Measurements from ENCODE around the gene TRABD2B.

The TRABD2B gene

GRCh38 chr1:48000883-48001282 is 3.7 kb upstream of the TRABD2B start:
- Histone ChIP-seq H2BK5ac (ENCODE audit: low read length) (peak overlapping the region; percentile 9), H3K4me1 (ENCODE audit: control insufficient read depth in 2 of 2, insufficient read depth in 1 of 2, low read depth in 1 of 2, low read length in 2 of 2) (peaks cover 0 to 14% of the 10 kb centered on the region in 2 donors), H2BK12ac (ENCODE audit: low read length) (no peak overlapping the region), H4K91ac (ENCODE audit: low read depth, low read length, poor library complexity) (no peak overlapping the region), H3K18ac (ENCODE audit: low read length) (peak overlapping the region; percentile 68), H3K23ac (ENCODE audit: low read depth, low read length, poor library complexity) (no peak overlapping the region), H2AK5ac (ENCODE audit: low read depth, low read length) (peak overlapping the region; percentile 30), H3K4me2 (ENCODE audit: insufficient read depth, low read length, poor library complexity, severe bottlenecking) (no peak overlapping the region), H3K27me3 (ENCODE audit: control insufficient read depth in 3 of 3, insufficient read depth in 3 of 3, low read depth in 1 of 3, low read length in 3 of 3) (peaks cover 2 to 28% (median 25%) of the 10 kb centered on the region in 3 experiments), H3K79me1 (ENCODE audit: low read depth, low read length) (no peaks in the 10 kb centered on the region), H2AFZ (ENCODE audit: low read length) (no peak overlapping the region), H3K9me3 (replicated peaks in 1 of 2; ENCODE audit: control insufficient read depth in 2 of 2, insufficient read depth in 1 of 2, low read depth in 1 of 2, low read length in 2 of 2) (no peaks in the 10 kb centered on the region), H3K36me3 (replicated peaks in 1 of 2; ENCODE audit: control insufficient read depth in 2 of 2, insufficient read depth in 2 of 2, low read length in 2 of 2) (no peaks in the 10 kb centered on the region), H2BK120ac (ENCODE audit: low read depth, low read length) (no peak overlapping the region), H4K8ac (ENCODE audit: low read depth, low read length) (no peak overlapping the region), H3K27ac (replicated peaks; ENCODE audit: low read length) (no peak overlapping the region), H3K9ac (ENCODE audit: low read depth, low read length, poor library complexity) (no peak overlapping the region), H2BK15ac (ENCODE audit: low read length) (no peak overlapping the region), H3K14ac (ENCODE audit: low read length) (no peak overlapping the region), H3K4ac (ENCODE audit: low read length) (no peak overlapping the region), H3K4me3 (ENCODE audit: low read length in 2 of 2) (no peak overlapping the region)
- DNase-seq (ENCODE audit: low spot score): no peak
- WGBS, 2 donors (ENCODE audit: extremely low coverage in 2 of 2, insufficient read length in 2 of 2, insufficient replicate concordance in 1 of 2): no CpG with 5 or more reads among the region's 1 CpG

GRCh38 chr1:47999097-47999496 is 1.9 kb upstream of the TRABD2B start:
- DNase-seq (ENCODE audit: low spot score): no peak
- H3K27ac ChIP-seq (replicated peaks; ENCODE audit: low read length): no peak overlapping the region

GRCh38 chr1:47998396-47998990 is 1.3 kb upstream of the TRABD2B start:
- H2BK5ac ChIP-seq (ENCODE audit: low read length): no peak overlapping the region
- H2BK12ac ChIP-seq (ENCODE audit: low read length): no peak overlapping the region
- no peak overlapping the region for H3K23ac ChIP-seq (ENCODE audit: low read depth, low read length, poor library complexity)
- peaks cover 3 to 49% (median 41%) of the 10 kb centered on the region in 3 experiments for H3K27me3 ChIP-seq (ENCODE audit: control insufficient read depth in 3 of 3, insufficient read depth in 3 of 3, low read depth in 1 of 3, low read length in 3 of 3)
- no peak overlapping the region for H4K91ac ChIP-seq (ENCODE audit: low read depth, low read length, poor library complexity)
- H2BK15ac ChIP-seq (ENCODE audit: low read length): no peak overlapping the region
- no peaks in the 10 kb centered on the region for H3K79me1 ChIP-seq (ENCODE audit: low read depth, low read length)
- no peak overlapping the region for H3K9ac ChIP-seq (ENCODE audit: low read depth, low read length, poor library complexity)
- no peak overlapping the region for H2AK5ac ChIP-seq (ENCODE audit: low read depth, low read length)
- no peak for DNase-seq (ENCODE audit: low spot score)
- no peaks in the 10 kb centered on the region for H3K9me3 ChIP-seq (replicated peaks in 1 of 2; ENCODE audit: control insufficient read depth in 2 of 2, insufficient read depth in 1 of 2, low read depth in 1 of 2, low read length in 2 of 2)
- no peak overlapping the region for H2AFZ ChIP-seq (ENCODE audit: low read length)
- no peak overlapping the region for H4K8ac ChIP-seq (ENCODE audit: low read depth, low read length)
- H3K18ac ChIP-seq (ENCODE audit: low read length): no peak overlapping the region
- no peak overlapping the region for H3K4ac ChIP-seq (ENCODE audit: low read length)
- no peak overlapping the region for H3K4me3 ChIP-seq (ENCODE audit: low read length in 2 of 2)
- H2BK120ac ChIP-seq (ENCODE audit: low read depth, low read length): no peak overlapping the region
- no peak overlapping the region for H3K14ac ChIP-seq (ENCODE audit: low read length)
- no peaks in the 10 kb centered on the region for H3K36me3 ChIP-seq (replicated peaks in 1 of 2; ENCODE audit: control insufficient read depth in 2 of 2, insufficient read depth in 2 of 2, low read length in 2 of 2)
- no peak overlapping the region for H3K27ac ChIP-seq (replicated peaks; ENCODE audit: low read length)
- WGBS, 2 donors (ENCODE audit: extremely low coverage in 2 of 2, insufficient read length in 2 of 2, insufficient replicate concordance in 1 of 2): no CpG with 5 or more reads among the region's 8 CpGs
- no peak overlapping the region for H3K4me2 ChIP-seq (ENCODE audit: insufficient read depth, low read length, poor library complexity, severe bottlenecking)
- peaks cover 0 to 11% of the 10 kb centered on the region in 2 donors for H3K4me1 ChIP-seq (ENCODE audit: control insufficient read depth in 2 of 2, insufficient read depth in 1 of 2, low read depth in 1 of 2, low read length in 2 of 2)

More at GRCh38 chr1:47999097-47999496, 1.9 kb upstream of the TRABD2B start:
- Histone ChIP-seq H2AFZ (ENCODE audit: low read length) (no peak overlapping the region), H2BK12ac (ENCODE audit: low read length) (no peak overlapping the region), H3K79me1 (ENCODE audit: low read depth, low read length) (no peaks in the 10 kb centered on the region), H3K4ac (ENCODE audit: low read length) (no peak overlapping the region), H2BK120ac (ENCODE audit: low read depth, low read length) (no peak overlapping the region), H3K18ac (ENCODE audit: low read length) (no peak overlapping the region), H4K91ac (ENCODE audit: low read depth, low read length, poor library complexity) (no peak overlapping the region), H3K23ac (ENCODE audit: low read depth, low read length, poor library complexity) (no peak overlapping the region), H3K14ac (ENCODE audit: low read length) (no peak overlapping the region), H3K4me3 (ENCODE audit: low read length in 2 of 2) (no peak overlapping the region), H3K4me1 (ENCODE audit: control insufficient read depth in 2 of 2, insufficient read depth in 1 of 2, low read depth in 1 of 2, low read length in 2 of 2) (peaks cover 0 to 12% of the 10 kb centered on the region in 2 donors), H3K4me2 (ENCODE audit: insufficient read depth, low read length, poor library complexity, severe bottlenecking) (no peak overlapping the region), H2BK15ac (ENCODE audit: low read length) (no peak overlapping the region), H2AK5ac (ENCODE audit: low read depth, low read length) (no peak overlapping the region), H4K8ac (ENCODE audit: low read depth, low read length) (no peak overlapping the region), H3K9ac (ENCODE audit: low read depth, low read length, poor library complexity) (no peak overlapping the region), H3K27me3 (ENCODE audit: control insufficient read depth in 3 of 3, insufficient read depth in 3 of 3, low read depth in 1 of 3, low read length in 3 of 3) (peaks cover 3 to 43% (median 41%) of the 10 kb centered on the region in 3 experiments), H2BK5ac (ENCODE audit: low read length) (no peak overlapping the region), H3K36me3 (replicated peaks in 1 of 2; ENCODE audit: control insufficient read depth in 2 of 2, insufficient read depth in 2 of 2, low read length in 2 of 2) (no peaks in the 10 kb centered on the region), H3K9me3 (replicated peaks in 1 of 2; ENCODE audit: control insufficient read depth in 2 of 2, insufficient read depth in 1 of 2, low read depth in 1 of 2, low read length in 2 of 2) (no peaks in the 10 kb centered on the region)
- WGBS, 2 donors (ENCODE audit: extremely low coverage in 2 of 2, insufficient read length in 2 of 2, insufficient replicate concordance in 1 of 2): no CpG with 5 or more reads among the region's 4 CpGs

GRCh38 chr1:47996406-47997226 is 569 bp downstream of the TRABD2B start:
- H2BK120ac ChIP-seq (ENCODE audit: low read depth, low read length): no peak overlapping the region
- H2AFZ ChIP-seq (ENCODE audit: low read length): peak overlapping the region; percentile 93
- H3K27ac ChIP-seq (replicated peaks; ENCODE audit: low read length): no peak overlapping the region
- H3K27me3 ChIP-seq (ENCODE audit: control insufficient read depth in 3 of 3, insufficient read depth in 3 of 3, low read depth in 1 of 3, low read length in 3 of 3): peaks cover 3 to 68% (median 41%) of the 10 kb centered on the region in 3 experiments
- H3K9ac ChIP-seq (ENCODE audit: low read depth, low read length, poor library complexity): peak overlapping the region; percentile 67
- H3K79me1 ChIP-seq (ENCODE audit: low read depth, low read length): no peaks in the 10 kb centered on the region
- no peak overlapping the region for H2AK5ac ChIP-seq (ENCODE audit: low read depth, low read length)
- peak overlapping the region; percentile 91 for H3K4me2 ChIP-seq (ENCODE audit: insufficient read depth, low read length, poor library complexity, severe bottlenecking)
- no peak overlapping the region for H2BK5ac ChIP-seq (ENCODE audit: low read length)
- peak overlapping the region; percentile 87 for H3K18ac ChIP-seq (ENCODE audit: low read length)
- H3K23ac ChIP-seq (ENCODE audit: low read depth, low read length, poor library complexity): no peak overlapping the region
- peak overlapping the region; percentile 52 to 83 for H3K4me3 ChIP-seq (ENCODE audit: low read length in 2 of 2)
- no peak overlapping the region for H3K14ac ChIP-seq (ENCODE audit: low read length)
- no peak overlapping the region for H4K8ac ChIP-seq (ENCODE audit: low read depth, low read length)
- no peak overlapping the region for H2BK12ac ChIP-seq (ENCODE audit: low read length)
- H2BK15ac ChIP-seq (ENCODE audit: low read length): no peak overlapping the region
- no peaks in the 10 kb centered on the region for H3K9me3 ChIP-seq (replicated peaks in 1 of 2; ENCODE audit: control insufficient read depth in 2 of 2, insufficient read depth in 1 of 2, low read depth in 1 of 2, low read length in 2 of 2)
- no peaks in the 10 kb centered on the region for H3K36me3 ChIP-seq (replicated peaks in 1 of 2; ENCODE audit: control insufficient read depth in 2 of 2, insufficient read depth in 2 of 2, low read length in 2 of 2)
- H3K4ac ChIP-seq (ENCODE audit: low read length): no peak overlapping the region
- peaks cover 0 to 10% of the 10 kb centered on the region in 2 donors for H3K4me1 ChIP-seq (ENCODE audit: control insufficient read depth in 2 of 2, insufficient read depth in 1 of 2, low read depth in 1 of 2, low read length in 2 of 2)
- no peak for DNase-seq (ENCODE audit: low spot score)
- no CpG with 5 or more reads among the region's 80 CpGs for WGBS, 2 donors (ENCODE audit: extremely low coverage in 2 of 2, insufficient read length in 2 of 2, insufficient replicate concordance in 1 of 2)
- no peak overlapping the region for H4K91ac ChIP-seq (ENCODE audit: low read depth, low read length, poor library complexity)

Measured in neuronal stem cell (in vitro differentiated cells).